ENCODE measurements around the gene MOK.

Gene MOK

DNA sequence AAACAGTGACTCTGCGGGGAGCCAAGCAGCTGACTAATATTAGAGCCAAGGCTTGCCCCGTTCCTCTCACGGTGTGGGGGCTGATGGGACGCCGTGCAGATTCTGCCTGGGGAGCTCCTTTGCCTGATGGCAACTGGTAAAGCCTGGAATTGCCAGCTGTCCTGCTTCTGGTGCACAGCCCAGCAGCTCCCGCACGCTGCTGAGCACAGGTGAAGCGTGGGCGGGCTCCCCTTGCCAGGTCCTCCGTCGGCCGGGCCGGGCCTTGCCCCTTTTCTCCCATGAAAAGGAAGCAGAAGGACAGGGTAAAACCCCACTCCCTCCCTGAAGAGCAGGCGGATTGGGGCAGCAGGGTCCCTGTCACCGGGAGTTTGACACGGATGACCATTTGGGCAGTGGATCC is 86.3 kb downstream of the MOK start:
- no peak for DNase-seq (ENCODE audit: low read depth)
- no peak overlapping the region for H3K4me3 ChIP-seq (ENCODE audit: low read length)
- TF ChIP-seq, protein P1, sequence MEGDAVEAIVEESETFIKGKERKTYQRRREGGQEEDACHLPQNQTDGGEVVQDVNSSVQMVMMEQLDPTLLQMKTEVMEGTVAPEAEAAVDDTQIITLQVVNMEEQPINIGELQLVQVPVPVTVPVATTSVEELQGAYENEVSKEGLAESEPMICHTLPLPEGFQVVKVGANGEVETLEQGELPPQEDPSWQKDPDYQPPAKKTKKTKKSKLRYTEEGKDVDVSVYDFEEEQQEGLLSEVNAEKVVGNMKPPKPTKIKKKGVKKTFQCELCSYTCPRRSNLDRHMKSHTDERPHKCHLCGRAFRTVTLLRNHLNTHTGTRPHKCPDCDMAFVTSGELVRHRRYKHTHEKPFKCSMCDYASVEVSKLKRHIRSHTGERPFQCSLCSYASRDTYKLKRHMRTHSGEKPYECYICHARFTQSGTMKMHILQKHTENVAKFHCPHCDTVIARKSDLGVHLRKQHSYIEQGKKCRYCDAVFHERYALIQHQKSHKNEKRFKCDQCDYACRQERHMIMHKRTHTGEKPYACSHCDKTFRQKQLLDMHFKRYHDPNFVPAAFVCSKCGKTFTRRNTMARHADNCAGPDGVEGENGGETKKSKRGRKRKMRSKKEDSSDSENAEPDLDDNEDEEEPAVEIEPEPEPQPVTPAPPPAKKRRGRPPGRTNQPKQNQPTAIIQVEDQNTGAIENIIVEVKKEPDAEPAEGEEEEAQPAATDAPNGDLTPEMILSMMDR (conservative IDR thresholded peaks at IDR 0.05; ENCODE audit: low read length): no peak

DNA sequence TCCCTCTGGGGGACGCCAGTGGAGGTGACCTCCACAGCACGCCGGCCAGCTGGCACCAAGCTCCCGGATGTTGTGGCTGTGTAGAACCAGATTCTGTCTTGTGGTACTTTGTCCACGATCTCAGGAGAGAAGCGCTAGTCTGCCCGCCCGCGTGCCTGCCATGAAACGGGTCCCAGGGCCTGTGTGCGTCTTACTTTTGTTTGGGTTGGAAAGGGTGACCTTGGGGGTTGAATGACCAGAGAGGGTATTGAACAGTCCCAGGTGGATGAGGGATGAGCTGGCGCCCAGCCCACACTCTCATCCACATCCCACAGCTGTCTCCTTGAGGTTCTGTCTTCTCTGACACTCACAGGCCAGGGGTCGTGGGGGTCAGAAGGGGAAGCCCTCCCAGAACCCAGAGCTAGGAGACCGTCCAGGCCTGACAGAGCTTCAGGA is 87.0 kb downstream of the MOK start:
- H3K4me3 ChIP-seq (ENCODE audit: low read length): no peak overlapping the region
- TF ChIP-seq, protein P1 (conservative IDR thresholded peaks at IDR 0.05; ENCODE audit: low read length): no peak
- no peak for DNase-seq (ENCODE audit: low read depth)

DNA sequence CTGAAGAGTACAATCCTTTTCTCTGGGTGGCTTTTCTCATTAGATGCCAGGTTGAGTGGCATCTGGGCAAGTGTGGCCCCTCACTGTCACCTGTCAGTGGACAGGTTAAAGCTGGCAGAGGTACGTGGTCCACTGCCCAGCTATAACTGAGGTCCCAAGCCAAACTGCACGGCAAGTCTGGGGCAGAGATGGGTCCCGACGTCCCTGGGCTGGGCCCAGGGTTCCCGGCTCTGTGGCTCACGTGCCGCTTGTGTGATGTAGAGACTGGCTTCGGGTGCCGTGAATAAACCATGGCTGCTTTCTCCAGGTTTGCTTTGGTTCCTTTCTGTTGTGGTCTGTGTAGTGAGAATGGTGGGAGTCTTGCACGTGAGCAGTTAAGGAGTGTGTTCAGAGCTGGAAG is 87.6 kb downstream of the MOK start:
- no peak overlapping the region for H3K4me3 ChIP-seq (ENCODE audit: low read length)
- TF ChIP-seq, protein P1 (conservative IDR thresholded peaks at IDR 0.05; ENCODE audit: low read length): no peak
- DNase-seq (ENCODE audit: low read depth): no peak

DNA sequence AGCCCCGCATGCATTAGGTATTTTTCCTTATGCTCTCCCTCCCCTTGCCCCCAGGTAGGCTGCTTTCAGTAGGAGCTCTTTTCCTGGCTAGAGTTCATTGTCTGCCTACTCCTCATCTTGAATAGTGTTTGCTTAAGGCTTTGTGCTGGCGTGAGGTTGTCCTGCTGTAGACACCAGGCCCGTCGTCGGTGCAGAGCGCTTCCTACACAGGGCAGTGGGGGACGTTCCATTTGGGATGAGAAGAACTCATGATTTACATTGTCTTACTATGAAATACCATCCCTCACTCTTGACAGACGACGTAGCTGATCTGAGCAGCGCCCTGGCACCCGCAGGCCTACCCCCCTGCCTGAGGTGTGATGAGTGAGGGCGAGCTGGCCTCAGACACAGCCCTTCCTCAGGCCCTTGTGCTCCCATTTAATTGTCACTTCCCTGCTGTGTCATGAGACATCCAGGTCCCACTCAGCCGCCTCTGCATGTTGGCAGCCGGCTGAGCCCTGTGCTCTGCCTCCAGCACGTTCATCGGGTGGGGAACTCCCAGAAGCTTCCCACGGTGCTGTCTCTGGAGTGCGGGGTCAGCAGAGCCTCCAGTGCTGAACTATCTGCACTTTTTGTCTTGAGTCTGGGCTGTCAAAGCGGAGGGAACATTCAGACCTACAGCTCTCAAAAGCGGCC is 89.3 kb downstream of the MOK start:
- DNase-seq (ENCODE audit: low read depth): no peak
- TF ChIP-seq, protein P1 (conservative IDR thresholded peaks at IDR 0.05; ENCODE audit: low read length): no peak
- no peak overlapping the region for H3K4me3 ChIP-seq (ENCODE audit: low read length)

DNA sequence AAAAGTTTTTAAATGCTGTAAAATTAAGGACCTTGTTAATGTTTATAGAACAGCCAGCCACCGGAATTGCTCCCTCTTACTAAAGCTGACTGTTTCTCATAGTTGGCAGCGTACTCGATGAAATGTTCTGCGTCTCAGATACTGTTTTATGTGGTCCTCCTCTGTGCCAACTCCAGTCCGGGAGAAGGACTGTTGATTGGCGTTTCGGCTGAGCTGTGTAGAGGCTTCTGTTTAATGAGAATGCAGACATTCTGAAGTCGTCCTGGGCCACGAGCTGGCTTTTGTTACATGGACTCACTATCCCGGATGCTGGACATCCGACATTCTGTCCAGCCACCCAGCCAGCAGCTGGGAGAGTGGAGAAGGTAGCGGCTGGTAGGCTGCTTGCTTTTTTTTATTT is 89.9 kb downstream of the MOK start:
- no peak overlapping the region for H3K4me3 ChIP-seq (ENCODE audit: low read length)
- TF ChIP-seq, protein P1 (conservative IDR thresholded peaks at IDR 0.05; ENCODE audit: low read length): no peak
- DNase-seq (ENCODE audit: low read depth): peak; percentile 83

DNA sequence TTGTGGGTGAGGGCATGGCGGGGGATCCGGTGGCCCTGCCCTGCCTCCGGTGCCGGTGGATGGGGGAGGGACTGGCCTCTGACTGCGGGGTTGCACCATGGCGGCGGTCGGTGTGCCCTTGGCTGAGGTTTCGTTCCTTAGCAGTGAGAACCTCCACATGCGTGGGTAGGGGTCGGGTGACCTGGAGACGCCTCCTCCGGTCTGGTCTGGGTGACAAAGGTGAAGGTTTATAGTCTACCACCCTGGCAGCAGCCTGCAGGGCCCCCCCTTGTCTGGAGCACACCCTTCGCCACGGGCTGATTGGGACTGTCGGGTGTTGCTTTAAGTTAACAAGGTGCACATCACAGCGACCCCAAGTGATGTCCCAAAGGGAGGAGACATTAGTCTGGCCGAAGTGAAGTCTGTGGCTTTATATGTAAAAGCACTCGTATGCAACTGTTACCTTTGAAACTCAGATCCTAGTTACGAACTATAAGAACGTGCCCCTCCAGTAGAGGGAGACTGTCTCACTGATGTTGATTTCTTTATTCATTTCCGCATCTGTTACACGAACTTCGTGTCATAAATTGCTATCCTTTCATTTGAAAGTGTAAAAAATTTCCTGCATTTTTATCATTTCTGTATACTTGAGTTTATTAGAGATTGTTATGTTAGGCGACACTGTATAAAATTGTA is 90.8 kb downstream of the MOK start:
- H3K4me3 ChIP-seq (ENCODE audit: low read length): no peak overlapping the region
- no peak for DNase-seq (ENCODE audit: low read depth)
- TF ChIP-seq, protein P1 (conservative IDR thresholded peaks at IDR 0.05; ENCODE audit: low read length): no peak; the same call in 1 of the 2 replicates

DNA sequence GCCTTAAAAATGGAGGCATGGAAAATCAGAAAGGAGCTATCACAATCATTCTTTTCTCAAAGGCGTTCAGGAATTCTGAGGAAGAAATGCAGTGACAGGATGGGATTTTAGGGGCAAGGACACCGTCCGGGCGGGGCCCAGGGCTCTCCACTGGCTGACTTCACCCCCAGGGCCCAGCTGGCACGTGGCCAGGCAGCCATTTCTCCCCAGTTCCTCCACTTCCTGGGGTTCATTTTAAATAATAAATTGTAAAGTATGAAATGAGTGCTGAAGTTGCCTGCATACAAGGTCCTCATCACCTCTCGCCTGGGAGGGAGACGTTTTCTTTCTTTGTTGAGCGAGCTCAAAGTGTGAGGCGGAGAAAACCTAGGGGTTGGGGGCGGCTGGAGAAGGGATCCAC is 91.5 kb downstream of the MOK start:
- TF ChIP-seq, protein P1 (conservative IDR thresholded peaks at IDR 0.05; ENCODE audit: low read length): no peak
- DNase-seq (ENCODE audit: low read depth): no peak
- H3K4me3 ChIP-seq (ENCODE audit: low read length): no peak overlapping the region
